H9 (cell line): Measurements from ENCODE around the gene KIF16B. TPM values are rescaled to one million over a fixed set of nuclear protein-coding genes. Genes with fewer than 3 reads are reported as not detected.

Experiments
- DNase-seq: peaks from one replicate; pipeline ENCODE4 v3.0.0-alpha.2; 2017
- H2AFZ ChIP-seq: one replicate; pipeline ENCODE4 v1.6.1; 2013; ENCODE audit warnings: mild to moderate bottlenecking, low read length, control low read depth, moderate library complexity
- H2AK5ac ChIP-seq: 2 replicates; pipeline ENCODE4 v1.6.1; 2013; ENCODE audit warnings: low read length, control low read depth, mixed read lengths; ENCODE audit not compliant: insufficient read length
- H2BK120ac ChIP-seq: one replicate; pipeline ENCODE4 v1.6.1; 2013; ENCODE audit warnings: low read depth, mild to moderate bottlenecking, low read length, control low read depth, inconsistent platforms; ENCODE audit not compliant: poor library complexity, severe bottlenecking
- H2BK12ac ChIP-seq: 2 replicates; pipeline ENCODE4 v1.6.1; 2013; ENCODE audit warnings: low read length, control low read depth, mixed read lengths, low read depth; ENCODE audit not compliant: insufficient read length
- H2BK15ac ChIP-seq: 2 replicates; pipeline ENCODE4 v1.6.1; 2013; ENCODE audit warnings: low read depth, low read length, control low read depth
- H2BK20ac ChIP-seq: one replicate; pipeline ENCODE4 v1.6.1; 2013; ENCODE audit warnings: low read depth, mild to moderate bottlenecking, low read length, control low read depth, inconsistent platforms; ENCODE audit not compliant: poor library complexity, severe bottlenecking
- H2BK5ac ChIP-seq: 2 replicates; pipeline ENCODE4 v1.6.1; 2013; ENCODE audit warnings: low read length, control low read depth, mixed read lengths; ENCODE audit not compliant: insufficient read length
- H3K14ac ChIP-seq: 2 replicates; pipeline ENCODE4 v1.6.1; 2013; ENCODE audit warnings: low read length, control low read depth; ENCODE audit not compliant: insufficient read depth
- H3K18ac ChIP-seq: 2 replicates; pipeline ENCODE4 v1.6.1; 2013; ENCODE audit warnings: low read depth, mild to moderate bottlenecking, mixed read lengths, low read length, control low read depth; ENCODE audit not compliant: insufficient read length
- H3K23ac ChIP-seq: 2 replicates; pipeline ENCODE4 v1.6.1; 2013; ENCODE audit warnings: low read length, control low read depth, mixed read lengths, low read depth; ENCODE audit not compliant: insufficient read length
- H3K23me2 ChIP-seq: 2 replicates; pipeline ENCODE4 v1.6.1; 2013; ENCODE audit warnings: low read depth, mild to moderate bottlenecking, mixed read lengths, low read length, control low read depth; ENCODE audit not compliant: insufficient read length, poor library complexity, severe bottlenecking
- H3K27ac ChIP-seq: 2 replicates; pipeline ENCODE4 v1.5.1; 2013; ENCODE audit warnings: low read length, control low read depth, mixed read lengths, low read depth; ENCODE audit not compliant: insufficient read length
- H3K27me3 ChIP-seq: 2 replicates; pipeline ENCODE4 v1.6.1; 2013; ENCODE audit warnings: low read length, control low read depth, inconsistent platforms; ENCODE audit not compliant: insufficient read depth
- H3K4ac ChIP-seq: 2 replicates; pipeline ENCODE4 v1.6.1; 2013; ENCODE audit warnings: low read depth, mild to moderate bottlenecking, control low read depth, inconsistent platforms, low read length, moderate library complexity
- H3K4me1 ChIP-seq: 2 replicates; pipeline ENCODE4 v1.6.1; 2013; ENCODE audit warnings: low read length, control low read depth, inconsistent platforms; ENCODE audit not compliant: insufficient read depth
- H3K4me2 ChIP-seq: 2 replicates; pipeline ENCODE4 v1.6.1; 2013; ENCODE audit warnings: low read length, control low read depth, mixed read lengths; ENCODE audit not compliant: insufficient read length, insufficient read depth
- H3K56ac ChIP-seq: 2 replicates; pipeline ENCODE4 v1.6.1; 2013; ENCODE audit warnings: low read depth, mild to moderate bottlenecking, mixed read lengths, low read length, control low read depth; ENCODE audit not compliant: insufficient read length
- H3K79me1 ChIP-seq: 2 replicates; pipeline ENCODE4 v1.6.1; 2013; ENCODE audit warnings: low read depth, mild to moderate bottlenecking, moderate library complexity, low read length, control low read depth, inconsistent platforms; ENCODE audit not compliant: insufficient read depth, poor library complexity, severe bottlenecking
- H3K79me2 ChIP-seq: 2 replicates; pipeline ENCODE4 v1.6.1; 2013; ENCODE audit warnings: low read length, control low read depth, inconsistent platforms; ENCODE audit not compliant: insufficient read depth
- H3K9ac ChIP-seq: 2 replicates; pipeline ENCODE4 v1.6.1; 2013; ENCODE audit warnings: low read length, control low read depth, mixed read lengths; ENCODE audit not compliant: insufficient read length; ENCODE audit errors: extremely low read depth
- H3K9me3 ChIP-seq: one replicate; pipeline ENCODE4 v1.6.1; 2013; ENCODE audit warnings: low read depth, low read length, inconsistent platforms; ENCODE audit not compliant: control insufficient read depth
- H3T11ph ChIP-seq: one replicate; pipeline ENCODE4 v1.6.1; 2013; ENCODE audit warnings: mild to moderate bottlenecking, low read length, control low read depth, inconsistent platforms
- H4K20me1 ChIP-seq: one replicate; pipeline ENCODE4 v1.6.1; 2013; ENCODE audit not compliant: control insufficient read depth, insufficient read length, insufficient read depth
- H4K5ac ChIP-seq: 2 replicates; pipeline ENCODE4 v1.6.1; 2013; ENCODE audit warnings: low read depth, mild to moderate bottlenecking, mixed read lengths, low read length, control low read depth; ENCODE audit not compliant: insufficient read length
- H4K8ac ChIP-seq: replicated peaks from 2 replicates; pipeline ENCODE4 v1.6.1; 2013; ENCODE audit warnings: low read length, control low read depth, mixed read lengths, low read depth; ENCODE audit not compliant: insufficient read length
- H4K91ac ChIP-seq: 2 replicates; pipeline ENCODE4 v1.6.1; 2013; ENCODE audit warnings: low read depth, mild to moderate bottlenecking, moderate library complexity, mixed read lengths, low read length, control low read depth; ENCODE audit not compliant: insufficient read length
- H3K27ac Mint-ChIP-seq, 3 experiments: 2 replicates in 2 of 3; 3 replicates in 1 of 3; pipeline ENCODE4 v1.8.0; 2020 to 2021; ENCODE audit warnings: mixed read lengths in 3 of 3, mild to moderate bottlenecking in 1 of 3, moderate library complexity in 1 of 3
- H3K27me3 Mint-ChIP-seq: 2 replicates; pipeline ENCODE4 v1.8.0; 2021; ENCODE audit warnings: low read depth, mild to moderate bottlenecking, moderate library complexity, mixed read lengths
- H3K36me3 Mint-ChIP-seq, 3 experiments: 2 replicates in 2 of 3; 3 replicates in 1 of 3; pipeline ENCODE4 v1.8.0; 2020 to 2021; ENCODE audit warnings: low read depth in 3 of 3, mixed read lengths in 3 of 3; ENCODE audit not compliant: insufficient read depth in 1 of 3
- H3K4me1 Mint-ChIP-seq, 2 experiments: 2 replicates each; pipeline ENCODE4 v1.8.0; 2020; ENCODE audit warnings: mixed read lengths in 2 of 2
- H3K4me3 Mint-ChIP-seq, 2 experiments: 2 replicates in 1 of 2; 3 replicates in 1 of 2; pipeline ENCODE4 v1.8.0; 2020 to 2021; ENCODE audit warnings: mild to moderate bottlenecking in 2 of 2, mixed read lengths in 2 of 2, moderate library complexity in 1 of 2
- H3K9me3 Mint-ChIP-seq, 2 experiments: 2 replicates in 1 of 2; 3 replicates in 1 of 2; pipeline ENCODE4 v1.8.0; 2020; ENCODE audit warnings: mild to moderate bottlenecking in 2 of 2, mixed read lengths in 2 of 2, moderate library complexity in 1 of 2
- WGBS: extraction: QIAGEN DNeasy Blood & Tissue Kit; methylation state at CpG from one replicate; pipeline ENCODE4 v1.1.7; 2013; ENCODE audit warnings: missing lambda C conversion rate, low lambda C conversion rate, mixed read lengths; ENCODE audit not compliant: insufficient read length; ENCODE audit errors: extremely low coverage; 5-methylcytosine and 5-hydroxymethylcytosine counted together
- total RNA-seq: library from RNA; stranded (reverse); gene quantifications from 2 replicates; pipeline ENCODE4 v1.2.1, GENCODE V29; 2021
- TF ChIP-seq, protein P1 (sequence below): fragments of 200-600 bp; sonication (generic); conservative IDR thresholded peaks from 3 replicates; pipeline ENCODE4 v1.8.0; 2021; ENCODE audit warnings: antibody characterized with exemption, mild to moderate bottlenecking

The KIF16B gene
- total RNA-seq, 1 experiment from 2014 or later = 7.4 TPM

DNA sequence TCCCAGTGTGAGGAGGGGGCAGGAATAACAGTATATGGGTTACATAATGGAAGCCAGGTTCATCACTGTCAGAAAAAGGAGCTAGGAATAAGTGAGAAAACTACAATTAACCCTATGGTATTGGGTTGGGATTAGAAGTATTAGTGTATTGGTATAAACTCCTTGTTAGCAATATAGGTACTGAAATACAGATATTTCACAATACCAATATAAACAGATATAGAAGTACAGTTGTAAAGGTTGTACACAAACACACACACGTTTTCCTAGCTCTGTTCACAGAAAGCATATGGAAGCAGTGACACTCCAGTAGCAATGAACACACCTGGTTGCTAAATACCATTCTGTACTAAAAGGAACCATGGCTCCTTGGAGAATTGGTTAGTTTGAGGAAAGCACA lies 148.5 kb downstream of the KIF16B start:
- no peak overlapping the region for H4K8ac ChIP-seq
- H3K27ac Mint-ChIP-seq = no peak overlapping the region
- H3K4me1 ChIP-seq = no peaks in the 10 kb centered on the region; the same call in 1 of the 2 replicates
- H3K36me3 Mint-ChIP-seq = peaks cover 22 to 30% (median 23%) of the 10 kb centered on the region in 3 experiments; a peak in 6 of 7 replicates
- H3K79me1 ChIP-seq = no peaks in the 10 kb centered on the region
- no peak overlapping the region for H3K4me3 Mint-ChIP-seq
- H3K27me3 ChIP-seq = no peaks in the 10 kb centered on the region
- no peaks in the 10 kb centered on the region for H3K9me3 ChIP-seq
- H2AK5ac ChIP-seq = no peak overlapping the region
- no peak overlapping the region for H3K18ac ChIP-seq
- H2AFZ ChIP-seq = no peak overlapping the region
- no peak overlapping the region for H3K23ac ChIP-seq
- no peak overlapping the region for H2BK5ac ChIP-seq
- no peak overlapping the region for H3T11ph ChIP-seq
- TF ChIP-seq, protein P1, sequence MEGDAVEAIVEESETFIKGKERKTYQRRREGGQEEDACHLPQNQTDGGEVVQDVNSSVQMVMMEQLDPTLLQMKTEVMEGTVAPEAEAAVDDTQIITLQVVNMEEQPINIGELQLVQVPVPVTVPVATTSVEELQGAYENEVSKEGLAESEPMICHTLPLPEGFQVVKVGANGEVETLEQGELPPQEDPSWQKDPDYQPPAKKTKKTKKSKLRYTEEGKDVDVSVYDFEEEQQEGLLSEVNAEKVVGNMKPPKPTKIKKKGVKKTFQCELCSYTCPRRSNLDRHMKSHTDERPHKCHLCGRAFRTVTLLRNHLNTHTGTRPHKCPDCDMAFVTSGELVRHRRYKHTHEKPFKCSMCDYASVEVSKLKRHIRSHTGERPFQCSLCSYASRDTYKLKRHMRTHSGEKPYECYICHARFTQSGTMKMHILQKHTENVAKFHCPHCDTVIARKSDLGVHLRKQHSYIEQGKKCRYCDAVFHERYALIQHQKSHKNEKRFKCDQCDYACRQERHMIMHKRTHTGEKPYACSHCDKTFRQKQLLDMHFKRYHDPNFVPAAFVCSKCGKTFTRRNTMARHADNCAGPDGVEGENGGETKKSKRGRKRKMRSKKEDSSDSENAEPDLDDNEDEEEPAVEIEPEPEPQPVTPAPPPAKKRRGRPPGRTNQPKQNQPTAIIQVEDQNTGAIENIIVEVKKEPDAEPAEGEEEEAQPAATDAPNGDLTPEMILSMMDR = no peak
- no peak overlapping the region for H3K56ac ChIP-seq
- H3K79me2 ChIP-seq = no peaks in the 10 kb centered on the region
- H3K9me3 Mint-ChIP-seq = peaks cover 0 to 3% of the 10 kb centered on the region in 2 experiments; a peak in 2 of 5 replicates
- H3K27me3 Mint-ChIP-seq = no peaks in the 10 kb centered on the region
- WGBS = no CpG with 5 or more reads among the region's 1 CpG
- no peaks in the 10 kb centered on the region for H3K23me2 ChIP-seq
- no peak overlapping the region for H2BK20ac ChIP-seq
- H2BK120ac ChIP-seq = no peak overlapping the region
- no peak for DNase-seq
- H3K9ac ChIP-seq = no peak overlapping the region
- H3K14ac ChIP-seq = no peak overlapping the region
- no peak overlapping the region for H3K4ac ChIP-seq
- no peak overlapping the region for H4K5ac ChIP-seq
- H3K4me1 Mint-ChIP-seq = peaks cover 13 to 22% of the 10 kb centered on the region in 2 experiments
- H2BK15ac ChIP-seq = no peak overlapping the region
- H3K27ac ChIP-seq = no peak overlapping the region
- no peak overlapping the region for H3K4me2 ChIP-seq
- H4K91ac ChIP-seq = no peak overlapping the region
- no peak overlapping the region for H2BK12ac ChIP-seq
- no peaks in the 10 kb centered on the region for H4K20me1 ChIP-seq
